CD4-positive, alpha-beta T cell treated with Interleukin-15 for 1 hour (primary cell): ENCODE results near the gene CCDC192.

ENCODE experiments used
- DNase-seq: peaks from one replicate; pipeline ENCODE4 v3.0.0-alpha.2; 2020

Gene CCDC192

DNA sequence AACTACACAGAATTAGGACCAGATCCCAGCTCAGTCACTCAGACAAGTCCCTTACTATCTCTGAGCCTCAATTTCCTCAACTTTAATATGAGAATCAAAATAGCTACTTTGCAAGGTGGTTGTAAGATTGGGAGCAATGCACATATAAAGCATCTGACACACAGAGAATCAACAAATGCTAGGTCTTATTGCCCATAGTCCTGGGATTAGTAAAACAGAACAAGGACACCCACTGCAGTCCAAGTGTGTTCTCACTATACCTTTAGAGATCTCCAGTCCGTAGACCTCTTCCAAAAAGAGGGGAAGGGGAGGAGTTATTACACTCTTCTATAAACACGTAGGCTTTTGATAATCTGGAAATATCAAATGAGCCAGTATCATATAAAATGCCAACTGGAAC, 190.0 kb downstream of the CCDC192 start:
- DNase-seq: no peak

DNA sequence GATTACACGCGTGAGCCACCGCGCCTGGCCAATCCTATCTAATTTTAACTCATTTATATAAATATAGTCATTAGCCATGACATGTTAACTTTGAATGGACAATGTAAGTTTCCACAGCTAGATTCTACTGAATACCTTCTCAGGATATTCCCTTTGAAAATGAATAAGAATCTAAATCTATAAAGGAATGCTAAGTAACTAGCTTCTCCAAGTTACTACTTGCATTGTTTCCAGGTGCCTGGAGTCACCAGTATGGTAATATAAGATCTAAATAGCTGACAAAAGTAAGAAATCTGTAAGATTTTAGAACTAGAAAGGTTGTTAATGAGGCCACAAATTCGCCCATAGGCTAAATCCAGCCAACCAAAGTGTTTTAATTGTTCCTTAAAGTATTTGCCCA, 191.3 kb downstream of the CCDC192 start:
- no peak for DNase-seq

DNA sequence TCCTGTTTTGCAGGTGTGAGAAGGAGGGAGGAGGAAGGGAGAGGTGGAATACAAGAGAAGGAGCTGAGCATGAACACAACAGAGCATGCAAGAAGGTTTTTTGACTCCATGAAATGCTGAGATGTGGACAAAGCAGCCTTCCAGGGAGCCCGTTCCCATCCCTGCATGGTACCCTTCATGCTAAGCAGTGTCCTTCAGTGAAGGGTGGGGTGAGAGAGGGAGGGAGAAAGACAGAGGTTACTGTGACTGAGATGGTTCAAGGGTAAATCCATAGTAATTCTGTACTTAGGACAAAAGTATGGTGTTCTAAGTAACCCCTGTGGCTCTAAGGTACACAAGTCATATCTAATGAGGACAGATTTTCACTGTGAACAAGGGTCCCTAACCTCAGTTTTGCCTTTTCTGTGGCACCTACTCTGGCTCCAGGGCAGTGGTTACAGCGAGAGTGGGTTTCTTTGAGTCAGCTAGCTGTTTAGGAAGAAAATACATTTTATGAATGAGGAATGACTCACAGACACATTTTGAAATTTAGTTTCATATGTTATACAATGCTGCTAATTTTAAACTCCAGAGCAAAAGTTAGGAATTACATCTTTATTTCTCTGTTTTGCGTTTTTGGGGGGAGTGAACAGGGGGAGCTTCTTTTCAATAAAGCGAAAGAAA, 195.5 kb downstream of the CCDC192 start:
- no peak for DNase-seq

DNA sequence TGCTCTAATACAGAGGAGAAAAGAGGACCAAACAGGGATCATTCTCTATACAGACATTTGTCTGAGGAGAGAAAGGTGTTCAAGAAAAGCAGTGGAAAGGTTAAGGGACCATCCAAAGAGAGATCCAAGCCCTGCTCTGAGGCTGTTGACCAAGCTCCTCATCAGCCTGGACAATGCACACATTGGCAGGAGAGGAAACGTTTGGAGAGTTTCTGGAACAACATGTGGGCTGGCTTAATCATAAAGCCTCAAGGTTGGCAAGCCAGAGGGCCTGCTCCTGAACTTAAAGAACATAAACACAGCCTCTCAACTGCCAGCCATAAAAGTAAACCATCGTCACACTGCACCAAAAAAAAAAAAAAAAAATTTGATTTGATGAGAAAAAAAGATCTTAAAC, 196.0 kb downstream of the CCDC192 start:
- DNase-seq: no peak

DNA sequence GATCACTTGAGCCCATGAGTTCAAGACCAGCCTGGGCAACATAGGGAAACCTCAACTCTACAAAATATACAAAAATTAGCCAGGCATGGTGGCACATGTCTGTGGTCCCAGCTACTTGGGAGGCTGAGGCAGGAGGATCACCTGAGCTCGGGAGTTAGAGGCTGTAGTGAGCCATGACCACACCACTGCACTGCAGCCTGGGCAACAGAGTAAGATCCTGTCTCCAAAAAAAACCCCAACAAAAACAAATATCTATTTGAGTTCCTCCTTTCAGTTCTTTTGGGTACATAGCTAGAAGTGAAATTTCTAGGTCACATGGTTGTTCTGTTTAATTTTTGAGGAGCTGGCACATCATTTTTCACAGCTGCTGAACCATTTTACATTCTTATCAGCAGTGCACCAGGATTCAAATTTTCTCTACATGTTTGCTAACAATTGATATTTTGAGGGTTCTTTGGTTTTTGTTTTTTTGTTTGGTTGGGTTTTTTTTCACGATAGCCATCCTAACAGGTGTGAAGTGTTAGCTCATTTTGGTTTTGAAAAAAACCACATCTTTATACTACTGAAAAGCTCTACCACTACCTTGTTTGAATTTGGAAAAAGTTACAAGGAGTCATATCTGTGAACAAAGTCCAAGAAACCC, 203.5 kb downstream of the CCDC192 start:
- DNase-seq: no peak

DNA sequence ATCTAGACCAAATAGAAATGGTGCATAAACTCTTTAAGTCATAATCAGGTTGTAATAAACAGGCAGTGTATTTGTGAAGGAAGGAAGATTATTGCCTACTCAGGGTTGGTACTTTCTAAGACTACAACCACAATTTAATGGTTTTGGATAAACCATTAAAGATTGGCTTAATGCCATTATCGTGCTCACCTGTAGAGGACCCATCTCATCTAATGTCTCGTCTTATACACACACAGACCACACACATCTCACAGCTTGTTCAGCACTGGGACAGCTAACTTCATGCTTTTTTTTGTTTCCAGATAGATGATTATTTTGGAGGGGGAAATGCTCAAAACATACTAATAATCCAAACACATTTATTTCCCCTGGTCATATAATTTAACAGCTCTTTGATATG, 204.7 kb downstream of the CCDC192 start:
- no peak for DNase-seq

DNA sequence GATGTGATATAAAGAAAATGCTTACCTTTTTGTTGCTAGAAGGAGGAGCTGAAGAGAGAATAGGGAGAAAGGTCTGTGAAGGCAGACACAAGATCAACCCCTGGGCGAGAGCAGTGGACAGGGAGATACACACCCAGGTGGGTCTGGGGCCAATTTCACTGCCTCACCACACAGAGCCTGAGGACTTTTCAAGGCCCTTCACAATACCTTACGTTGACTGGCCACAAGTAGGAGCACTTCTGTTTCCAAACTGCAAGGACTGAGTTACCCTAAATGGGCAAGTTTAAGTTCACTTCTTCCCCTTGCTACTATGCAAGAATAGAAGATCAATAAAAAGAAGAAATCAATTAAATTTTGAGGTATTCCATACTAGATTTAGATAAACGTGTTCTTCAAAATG, 205.9 kb downstream of the CCDC192 start:
- peak; percentile 17 for DNase-seq

DNA sequence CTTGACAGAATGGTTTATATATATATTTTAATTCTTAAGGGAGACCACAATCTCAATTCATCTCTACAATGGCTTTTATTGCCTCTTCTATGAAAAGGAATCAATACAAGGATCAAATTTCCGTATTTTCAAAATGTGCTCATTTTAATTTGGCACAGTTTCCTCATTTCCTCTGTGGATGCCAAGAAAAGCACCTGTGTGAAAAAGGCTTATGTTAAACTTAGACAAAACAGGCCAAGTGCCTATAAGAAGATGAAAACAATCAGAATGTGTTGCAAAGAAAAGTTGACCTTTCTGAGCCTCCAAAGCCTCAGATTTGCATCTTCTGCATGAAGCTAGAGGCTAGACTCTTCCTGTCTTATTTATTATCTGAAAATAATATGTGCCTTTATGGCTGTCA, 206.6 kb downstream of the CCDC192 start:
- no peak for DNase-seq

DNA sequence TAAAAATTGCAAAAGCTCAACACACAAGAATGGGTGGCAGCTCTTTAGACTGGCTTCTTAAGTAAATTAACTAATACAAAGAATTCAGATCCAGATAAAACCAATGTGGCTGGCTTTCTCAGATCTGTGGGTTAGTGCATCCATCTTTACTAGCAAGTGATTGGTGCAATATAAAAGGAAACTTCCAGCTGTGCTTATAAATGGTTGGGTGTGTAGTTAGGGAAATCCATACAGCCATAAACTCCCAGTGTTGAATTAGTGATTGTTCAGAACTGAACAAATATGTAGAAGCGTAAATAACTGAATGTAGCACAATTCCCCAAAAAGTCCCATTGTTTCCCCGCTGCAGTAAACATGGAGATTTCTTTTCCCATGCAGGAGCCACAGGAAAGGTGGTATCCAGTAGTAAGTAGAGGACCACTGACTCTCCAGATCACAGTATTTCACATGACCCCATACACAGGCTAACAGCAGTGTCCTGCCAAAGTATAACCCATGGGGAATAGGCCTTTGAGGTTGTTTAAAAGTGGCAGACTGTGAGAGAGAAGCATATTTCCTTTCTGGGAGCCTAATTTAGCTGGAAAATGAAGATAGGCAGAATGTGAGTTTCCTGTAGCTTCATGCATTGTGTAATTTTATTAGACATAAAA, 207.2 kb downstream of the CCDC192 start:
- no peak for DNase-seq

DNA sequence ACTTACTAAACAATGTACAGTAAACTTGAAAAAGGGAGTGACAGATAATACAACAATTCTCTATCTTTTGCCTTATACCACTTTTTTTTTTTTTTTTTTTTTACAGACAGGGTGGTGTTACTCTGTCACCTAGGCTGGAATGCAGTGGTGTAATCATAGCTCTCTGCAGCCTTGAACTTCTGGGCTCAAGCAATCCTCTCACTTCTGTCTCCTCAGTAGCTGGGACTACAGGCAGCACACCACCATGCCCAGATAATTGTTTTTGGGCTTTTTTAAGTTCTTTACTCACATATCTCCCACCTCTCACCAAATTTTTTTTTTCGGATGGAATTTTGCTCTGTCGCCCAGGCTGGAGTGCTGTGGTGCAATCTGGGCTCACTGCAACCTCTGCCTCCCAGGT, 208.4 kb downstream of the CCDC192 start:
- DNase-seq: no peak

DNA sequence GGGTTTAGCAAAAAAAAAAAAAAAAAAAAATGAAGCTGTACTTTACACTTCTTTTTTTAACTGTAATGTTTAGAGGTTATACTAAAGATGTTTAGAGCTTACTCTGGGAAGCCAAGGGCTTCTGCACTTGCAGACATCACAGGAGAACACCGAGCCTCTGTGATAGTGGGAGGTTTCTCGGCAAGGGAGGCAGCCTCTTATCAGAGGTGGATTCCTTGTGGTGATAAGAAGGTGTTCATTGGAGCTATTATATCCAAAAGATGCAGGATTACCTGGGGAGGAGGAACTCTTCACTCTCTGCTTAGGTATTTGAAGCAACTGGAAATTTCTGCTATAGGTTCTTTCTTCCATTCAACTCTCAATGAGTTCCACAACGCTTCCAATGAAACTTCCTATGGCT, 209.2 kb downstream of the CCDC192 start:
- DNase-seq: no peak

DNA sequence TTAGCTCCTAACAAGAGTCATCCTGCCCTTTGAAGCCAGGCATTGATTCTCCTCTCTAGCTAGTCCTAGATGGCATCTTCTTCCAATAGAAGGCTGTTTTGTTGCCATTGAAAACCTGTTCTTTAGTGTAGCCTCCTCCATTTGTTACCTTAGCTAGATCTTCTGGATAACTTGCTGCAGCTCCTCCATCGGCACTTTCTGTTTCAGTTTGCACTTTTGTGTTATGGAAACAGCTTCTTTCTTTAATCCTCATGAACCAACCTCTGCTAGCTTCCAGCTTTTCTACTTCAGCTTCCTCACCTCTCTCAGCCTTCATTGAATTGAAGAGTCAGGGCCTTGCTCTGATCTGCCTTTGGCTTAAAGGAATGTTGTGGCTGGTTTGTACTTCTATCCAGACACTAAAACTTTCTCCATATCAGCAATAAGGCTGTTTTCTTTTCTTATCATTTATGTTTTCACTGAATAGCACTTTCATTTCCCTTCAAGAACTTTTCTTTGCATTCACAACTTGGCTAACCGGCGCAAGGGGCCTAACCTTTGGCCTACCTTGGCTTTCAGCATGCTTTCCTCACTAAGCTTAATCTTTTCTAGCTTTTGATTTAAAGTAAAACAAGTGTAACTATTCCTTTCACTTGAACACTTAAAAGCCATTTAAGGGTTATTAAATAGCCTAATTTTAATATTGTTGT, 213.8 kb downstream of the CCDC192 start:
- DNase-seq: no peak

DNA sequence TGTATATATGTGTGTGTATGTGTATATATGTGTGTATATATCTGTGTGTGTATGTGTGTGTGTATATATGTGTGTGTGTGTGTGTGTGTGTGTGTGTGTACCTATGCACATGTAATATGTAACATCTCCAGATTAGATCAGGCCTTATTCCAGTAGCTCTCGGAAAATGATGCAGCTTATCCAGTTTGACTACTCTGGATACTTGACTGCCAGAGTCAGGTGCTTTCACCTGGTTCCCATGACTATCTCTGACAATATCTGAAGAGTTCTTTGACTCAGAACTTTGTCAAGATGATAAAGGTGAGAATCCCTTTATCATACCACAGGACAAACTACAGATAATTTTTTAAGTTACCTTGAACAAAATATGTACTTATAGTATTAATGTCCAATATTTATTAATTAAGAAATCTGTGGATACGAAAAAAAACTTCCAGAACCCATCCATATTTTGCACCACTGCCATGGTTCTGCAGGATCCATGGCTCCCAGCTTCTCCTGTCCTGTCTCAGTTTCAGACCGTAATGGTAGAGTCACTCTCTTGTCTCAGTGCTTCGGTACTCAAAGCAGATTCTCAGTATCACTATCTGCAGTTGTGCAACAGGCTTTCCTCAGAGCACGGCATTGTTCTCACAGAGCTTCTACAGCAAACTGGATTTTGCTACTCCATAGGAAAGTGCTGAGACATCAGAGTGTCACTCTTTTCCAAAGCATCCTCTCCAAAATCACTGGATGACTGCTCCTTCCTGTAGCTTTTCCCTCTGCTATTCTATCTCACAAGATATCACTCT, 216.0 kb downstream of the CCDC192 start:
- DNase-seq: no peak

DNA sequence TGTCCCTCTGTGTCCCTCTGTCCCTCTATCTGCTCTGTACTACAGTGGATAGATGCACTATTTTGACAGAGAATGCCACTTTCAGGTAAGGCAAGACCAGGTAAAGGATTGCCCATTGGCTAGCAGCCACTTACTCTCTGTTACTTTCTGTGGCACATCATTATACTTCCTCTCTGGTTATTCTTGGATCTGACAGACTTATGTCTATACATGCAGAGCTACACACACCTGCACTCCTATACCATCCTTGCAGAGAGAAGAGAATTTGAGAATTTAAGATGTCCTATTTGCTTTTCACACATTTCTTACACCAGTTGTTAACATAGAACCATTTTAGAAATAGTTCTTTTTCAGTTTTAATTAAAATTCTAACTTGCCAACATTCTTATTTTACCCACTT, 216.6 kb downstream of the CCDC192 start:
- DNase-seq: no peak

DNA sequence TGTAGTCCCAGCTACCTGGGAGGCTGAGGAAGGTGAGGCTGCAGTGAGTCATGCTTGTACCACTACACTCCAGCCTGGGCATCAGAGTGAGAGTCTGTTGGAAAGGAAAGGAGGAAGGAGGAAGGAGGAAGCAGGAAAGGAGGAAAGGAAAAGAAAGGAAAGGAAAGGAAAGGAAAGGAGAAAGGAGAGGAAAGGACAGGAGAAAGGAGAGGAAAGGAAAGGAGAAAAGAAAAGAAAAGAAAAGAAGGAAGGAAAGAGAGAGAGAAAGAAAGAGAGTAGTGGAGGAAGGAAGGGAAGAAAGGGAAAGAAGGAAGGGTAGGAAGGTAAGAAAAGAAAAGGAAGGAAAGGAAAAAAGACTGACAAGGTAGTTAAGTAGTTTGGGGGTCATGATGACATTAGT, 217.7 kb downstream of the CCDC192 start:
- DNase-seq: no peak

DNA sequence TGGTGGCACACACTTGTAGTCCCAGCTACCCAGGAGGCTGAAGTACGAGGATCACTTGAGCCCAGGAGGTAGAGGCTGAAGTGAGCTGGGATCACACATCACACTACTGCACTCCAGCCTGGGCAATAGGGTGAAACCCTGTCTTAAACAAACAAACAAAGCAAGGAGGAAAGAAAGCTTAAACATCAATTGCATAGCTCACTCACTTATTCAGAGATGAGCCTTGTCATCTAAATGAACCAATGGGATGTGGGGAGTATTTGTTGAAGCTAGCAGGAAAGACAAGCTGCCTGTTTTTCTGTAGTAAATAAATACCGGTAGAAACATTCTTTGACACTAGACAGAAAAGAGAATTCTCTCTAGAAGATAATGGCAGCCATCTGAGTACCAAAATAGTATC, 219.4 kb downstream of the CCDC192 start:
- no peak for DNase-seq

DNA sequence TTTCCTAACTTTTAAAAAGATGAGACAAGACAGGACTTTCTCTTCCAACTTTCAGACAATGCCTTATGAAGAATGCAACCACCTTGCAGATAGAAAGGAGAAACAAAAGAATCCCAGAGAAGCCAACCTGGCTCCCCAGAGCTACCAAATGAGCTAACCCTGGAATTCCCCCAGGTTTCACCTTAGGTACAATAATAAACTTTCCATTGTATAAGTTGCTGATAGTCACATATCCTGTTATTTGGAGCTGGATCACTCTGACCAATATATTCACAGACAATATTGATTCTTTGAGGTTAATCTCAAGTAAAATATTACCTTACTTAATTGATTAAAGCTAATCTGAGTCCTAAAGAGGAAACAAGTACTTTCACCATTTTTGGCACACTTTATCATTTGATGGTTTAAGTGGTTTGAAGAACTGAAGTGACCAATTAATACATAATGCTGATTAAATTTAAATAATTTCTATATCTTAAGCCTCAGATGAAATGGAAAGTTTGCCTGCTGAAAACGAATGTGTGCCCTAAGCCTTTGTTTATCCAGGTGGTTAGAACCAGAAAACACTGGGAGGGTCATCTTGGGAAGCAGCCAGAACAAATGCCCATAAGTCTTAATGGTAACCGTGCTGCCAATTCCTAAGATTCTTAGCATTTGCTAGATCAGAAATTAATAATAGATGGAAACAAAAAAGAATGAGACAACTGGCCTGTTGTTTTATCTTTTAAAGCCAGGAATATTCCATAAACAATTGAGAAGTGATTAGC, 220.8 kb downstream of the CCDC192 start:
- DNase-seq: no peak

DNA sequence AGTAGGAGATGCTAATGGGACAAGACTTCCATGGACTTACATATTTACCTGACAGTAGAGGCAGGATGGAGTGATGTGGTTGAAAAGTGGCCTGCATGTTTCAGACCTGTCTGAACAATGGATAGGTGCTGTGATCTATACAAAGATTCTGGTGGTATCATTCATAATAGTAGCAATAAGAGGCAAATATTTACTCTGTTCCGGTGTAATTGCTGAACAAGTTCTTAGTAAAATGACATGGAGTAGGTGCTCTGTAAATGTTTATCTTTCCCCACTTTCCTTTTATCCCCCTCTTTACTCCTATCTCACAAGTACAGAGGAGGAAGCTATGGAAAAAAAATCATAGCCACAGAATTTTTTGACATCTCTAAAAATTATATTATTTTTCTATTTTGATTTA, 221.4 kb downstream of the CCDC192 start:
- DNase-seq: no peak

DNA sequence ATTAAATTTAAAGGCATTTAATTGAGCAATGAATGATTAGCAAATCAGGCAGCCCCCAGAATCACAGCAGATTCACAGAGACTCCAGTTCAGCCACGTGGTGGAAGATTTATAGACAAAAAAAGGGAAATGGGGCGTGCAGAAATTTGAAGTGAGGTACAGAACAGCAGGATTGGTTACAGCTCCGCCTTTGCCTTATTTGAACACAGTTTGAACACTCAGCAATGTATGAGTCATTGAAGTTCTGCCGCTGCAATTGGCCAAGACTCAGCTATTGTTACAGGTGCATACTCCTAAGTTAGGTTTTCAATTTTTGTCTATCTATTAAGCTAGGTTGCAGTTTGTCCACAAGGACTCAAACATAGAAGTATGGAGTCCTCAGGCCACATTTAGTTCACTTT, 222.7 kb downstream of the CCDC192 start:
- no peak for DNase-seq

DNA sequence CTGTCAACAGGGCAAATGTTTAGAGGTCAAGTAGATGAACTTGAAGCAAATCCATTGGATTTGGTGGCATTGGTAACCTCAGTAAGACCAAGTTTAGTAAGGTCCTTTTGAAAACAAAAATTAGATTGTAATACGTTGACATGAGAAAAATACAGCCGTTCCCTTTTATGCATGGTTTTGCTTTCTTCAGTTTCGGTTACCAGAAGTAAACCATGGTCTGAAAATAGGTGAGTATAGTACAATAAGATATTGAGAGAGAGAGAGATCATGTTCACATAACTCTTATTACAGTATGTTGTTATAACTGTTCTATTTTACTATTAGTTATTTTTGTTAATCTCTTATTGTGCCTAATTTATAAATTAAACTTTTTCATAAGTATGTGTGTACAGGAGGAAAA, 223.8 kb downstream of the CCDC192 start:
- no peak for DNase-seq

DNA sequence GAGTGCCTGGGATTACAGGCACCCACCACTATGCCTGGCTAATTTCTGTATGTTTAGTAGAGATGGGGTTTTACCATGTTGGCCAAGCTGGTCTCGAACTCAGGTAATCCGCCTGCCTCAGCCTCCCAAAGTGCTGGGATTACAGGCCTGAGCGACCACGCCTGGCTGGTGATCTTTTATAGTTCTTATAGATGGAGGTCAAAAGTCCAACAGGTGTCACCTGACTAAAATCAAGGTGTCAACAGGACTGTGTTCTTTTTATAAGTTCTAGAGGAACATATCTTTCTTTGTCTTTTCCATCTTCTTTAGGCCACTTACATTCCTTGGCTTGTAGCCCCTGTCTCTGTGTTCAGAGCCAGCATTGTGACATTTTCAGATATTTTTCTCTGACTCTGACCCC, 224.9 kb downstream of the CCDC192 start:
- DNase-seq: no peak

DNA sequence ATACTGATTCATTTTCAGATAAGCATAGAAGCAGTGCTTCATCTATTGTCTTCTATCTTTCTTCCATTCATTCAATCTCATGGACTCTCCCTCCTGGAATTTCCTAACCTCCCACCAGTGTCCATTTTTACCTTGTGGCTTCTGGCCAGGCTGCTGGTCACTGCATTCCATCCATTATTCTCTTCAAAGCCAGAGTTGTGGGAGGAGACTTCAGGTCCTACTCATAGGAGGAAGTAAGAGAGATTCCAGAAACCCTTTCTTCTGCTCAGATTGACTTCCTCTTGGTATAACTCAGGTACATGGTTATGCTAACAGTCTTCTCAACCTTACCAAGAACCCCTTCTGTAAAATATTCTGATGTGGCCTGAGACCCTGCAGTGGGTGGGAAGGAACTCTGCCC, 227.1 kb downstream of the CCDC192 start:
- no peak for DNase-seq
